K562 (cell line): ENCODE measurements around the gene CASP1. TPM values are rescaled to one million over a fixed set of nuclear protein-coding genes. Genes with fewer than 3 reads are reported as not detected.

Source experiments
- ATAC-seq: fragments of 200-7000 bp; cut with Tn5 transposase; 3 replicates; pipeline ENCODE4 v1.9.1; 2020; ENCODE audit warnings: moderate library complexity
- BruUV-seq: library from RNA; stranded (reverse); fragments of 400-500 nt; replicated peaks from 2 replicates; lab custom pipeline; 2021; lab: Mats Ljungman, UMichigan
- CTCF ChIA-PET: fragments of 300-600 bp; formaldehyde crosslinking; extraction: SDS; loops from one replicate; lab custom pipeline; 2021; ENCODE audit warnings: low intra/inter-chr PET ratio; lab: Yijun Ruan, JAX
- POLR2A ChIA-PET: fragments of 300-600, 350-650 bp; sonication (Branson Sonifier 250); formaldehyde crosslinking; extraction: SDS; loops from one replicate; lab custom pipeline; 2021; ENCODE audit warnings: antibody characterized with exemption, inconsistent platforms; lab: Yijun Ruan, JAX
- DNase-seq, 4 experiments: peaks; one replicate each; pipeline versions ENCODE4 v3.0.0 to v3.0.0-alpha.2; 2011 to 2018; ENCODE audit warnings: low spot score in 3 of 4, mixed read lengths in 3 of 4; ENCODE audit errors: extremely low read depth in 1 of 4
- FAIRE-seq: peaks from 2 replicates; lab custom pipeline; 2011; peaks lifted over from hg19 to GRCh38; lab: Jason Lieb, UNC
- H2AFZ ChIP-seq: 2 replicates; pipeline ENCODE4 v1.6.0; 2011; ENCODE audit warnings: low read depth, low read length, control low read depth, inconsistent platforms
- H3K27ac ChIP-seq: fragments of 200-600 bp; 3 replicates; pipeline ENCODE4 v1.8.0; 2011; ENCODE audit warnings: low read depth, mild to moderate bottlenecking, control low read depth, inconsistent platforms, low read length, moderate library complexity, mixed read lengths; ENCODE audit errors: extremely low read depth
- H3K27me3 ChIP-seq, 2 experiments: fragments of 300-600 bp in 1 of 2; 2 replicates in 1 of 2; 3 replicates in 1 of 2; pipeline versions ENCODE4 v1.6.0 to v1.8.0; 2011; ENCODE audit warnings: inconsistent platforms in 2 of 2, low read length in 2 of 2, mild to moderate bottlenecking in 1 of 2, mixed read lengths in 1 of 2, moderate library complexity in 1 of 2; ENCODE audit not compliant: control insufficient read depth in 2 of 2, insufficient read depth in 2 of 2
- H3K36me3 ChIP-seq: fragments of 300-600 bp; 3 replicates; pipeline ENCODE4 v1.8.0; 2011; ENCODE audit warnings: mild to moderate bottlenecking, low read length, inconsistent platforms; ENCODE audit not compliant: control insufficient read depth, insufficient read depth
- H3K4me1 ChIP-seq, 2 experiments: fragments of 200-600 bp in 1 of 2; replicated peaks in 1 of 2; 2 replicates in 1 of 2; 3 replicates in 1 of 2; pipeline versions ENCODE4 v1.5.1 to v1.8.0; 2011; ENCODE audit warnings: inconsistent platforms in 2 of 2, low read length in 2 of 2, mild to moderate bottlenecking in 1 of 2, mixed read lengths in 1 of 2, moderate library complexity in 1 of 2; ENCODE audit not compliant: control insufficient read depth in 2 of 2, insufficient read depth in 2 of 2
- H3K4me2 ChIP-seq: 2 replicates; pipeline ENCODE4 v1.6.1; 2011; ENCODE audit warnings: low read length, control low read depth, inconsistent platforms, mixed read lengths; ENCODE audit not compliant: insufficient read depth
- H3K4me3 ChIP-seq: fragments of 200-600 bp; sonication (generic), shearing (Covaris generic); 2 replicates; pipeline ENCODE4 v1.5.1; 2016; ENCODE audit warnings: control low read depth, inconsistent platforms
- H3K79me2 ChIP-seq: fragments of 200-600 bp; 3 replicates; pipeline ENCODE4 v1.8.0; 2011; ENCODE audit warnings: low read length, inconsistent platforms; ENCODE audit not compliant: control insufficient read depth, insufficient read depth
- H3K9ac ChIP-seq, 2 experiments: 2 replicates each; pipeline versions ENCODE4 v1.6.0 to v1.6.1; 2011; ENCODE audit warnings: low read depth in 2 of 2, low read length in 2 of 2, control low read depth in 1 of 2, inconsistent platforms in 1 of 2, mild to moderate bottlenecking in 1 of 2, mixed read lengths in 1 of 2; ENCODE audit not compliant: insufficient read depth in 1 of 2
- H3K9me1 ChIP-seq: one replicate; pipeline ENCODE4 v1.6.0; 2011; ENCODE audit warnings: inconsistent platforms, mild to moderate bottlenecking, low read length, moderate library complexity; ENCODE audit not compliant: control insufficient read depth, insufficient read depth
- H3K9me3 ChIP-seq: replicated peaks from 2 replicates; pipeline ENCODE4 v1.5.1; 2011; ENCODE audit warnings: low read depth, low read length, inconsistent platforms; ENCODE audit not compliant: control insufficient read depth, insufficient read depth
- H4K20me1 ChIP-seq: replicated peaks from 2 replicates; pipeline ENCODE4 v1.6.1; 2011; ENCODE audit warnings: low read length, inconsistent platforms, mixed read lengths; ENCODE audit not compliant: control insufficient read depth, insufficient read depth
- ADNP ChIP-seq: fragments of 200-800 bp; sonication (Bioruptor generic); IDR thresholded peaks from 2 replicates; pipeline ENCODE4 v1.6.1; 2016; ENCODE audit warnings: missing genetic modification characterization, missing compliant biosample characterization
- BCL6 ChIP-seq: fragments of 250-450 bp; sonication (Bioruptor Pico); IDR thresholded peaks from 2 replicates; pipeline ENCODE4 v1.4.0; 2020
- CREBBP ChIP-seq: IDR thresholded peaks from one replicate; pipeline ENCODE4 v1.6.1; 2012; ENCODE audit warnings: low read depth, mild to moderate bottlenecking, control low read depth, inconsistent platforms, low read length
- HMG20B ChIP-seq: fragments of 250-450 bp; sonication (Bioruptor Pico); IDR thresholded peaks from 2 replicates; pipeline ENCODE4 v1.5.0; 2021; ENCODE audit warnings: mild to moderate bottlenecking
- HOXB6 ChIP-seq: fragments of 250-450 bp; sonication (Bioruptor Pico); IDR thresholded peaks from 2 replicates; pipeline ENCODE4 v1.5.1; 2022; ENCODE audit warnings: mild to moderate bottlenecking, borderline replicate concordance
- KHSRP ChIP-seq: fragments of 450-650 bp; IDR thresholded peaks from 2 replicates; pipeline ENCODE4 v1.6.1; 2017
- MAFF ChIP-seq: IDR thresholded peaks from 2 replicates; pipeline ENCODE4 v1.6.1; 2012; ENCODE audit warnings: low read length, improper control_type of control experiment
- MLLT1 ChIP-seq, 2 experiments: fragments of 450-650 bp; IDR thresholded peaks; 2 replicates each; pipeline ENCODE4 v1.6.1; 2016
- PTBP1 ChIP-seq: fragments of 200-400 bp; formaldehyde crosslinking; IDR thresholded peaks from 2 replicates; pipeline ENCODE4 v1.6.1; 2017; ENCODE audit warnings: low read depth, low read length
- RFX1 ChIP-seq: fragments of 450-650 bp; IDR thresholded peaks from 2 replicates; pipeline ENCODE4 v1.6.1; 2016; ENCODE audit warnings: mild to moderate bottlenecking, moderate library complexity
- SMARCB1 ChIP-seq: IDR thresholded peaks from 2 replicates; pipeline ENCODE4 v1.6.1; 2011; ENCODE audit warnings: improper control_type of control experiment, low read depth; ENCODE audit not compliant: insufficient read length
- ZBTB17 ChIP-seq: fragments of 450-650 bp; formaldehyde crosslinking; IDR thresholded peaks from 2 replicates; pipeline ENCODE4 v1.4.0; 2020; ENCODE audit warnings: mild to moderate bottlenecking
- ZBTB43 ChIP-seq: sonication (generic); formaldehyde crosslinking; IDR thresholded peaks from 2 replicates; pipeline ENCODE4 v1.8.0; 2023; ENCODE audit warnings: mild to moderate bottlenecking, missing genetic modification reagents
- ZNF512 ChIP-seq: IDR thresholded peaks from 2 replicates; pipeline ENCODE4 v1.6.1; 2016; ENCODE audit warnings: missing genetic modification characterization, missing compliant biosample characterization
- ZNF57 ChIP-seq: fragments of 450-650 bp; formaldehyde crosslinking; IDR thresholded peaks from 2 replicates; pipeline ENCODE4 v1.4.0; 2020; ENCODE audit warnings: mild to moderate bottlenecking, moderate library complexity
- ZNF639 ChIP-seq, 2 experiments: fragments of 200-800 bp in 1 of 2; sonication (Bioruptor generic) in 1 of 2; sonication (generic) in 1 of 2; formaldehyde crosslinking in 1 of 2; IDR thresholded peaks in 1 of 2; conservative IDR thresholded peaks in 1 of 2; 2 replicates each; pipeline versions ENCODE4 v1.5.0 to v1.6.1; 2016 to 2020; ENCODE audit warnings: missing compliant biosample characterization in 1 of 2, missing genetic modification characterization in 1 of 2, missing genetic modification reagents in 1 of 2
- ZNF696 ChIP-seq: fragments of 250-450 bp; sonication (Bioruptor Pico); conservative IDR thresholded peaks from 2 replicates; pipeline ENCODE4 v1.4.0; 2020; ENCODE audit warnings: mild to moderate bottlenecking, moderate library complexity
- WGBS: fragments of 100-300 bp; shearing (Covaris generic); methylation state at CpG from one replicate; pipeline ENCODE4 v1.1.6; 2016; ENCODE audit warnings: low coverage, mixed read lengths; ENCODE audit not compliant: insufficient coverage; ENCODE audit errors: missing lambda C conversion rate; 5-methylcytosine and 5-hydroxymethylcytosine counted together
- in situ Hi-C: fragments of 300-500 bp; cut with MboI; formaldehyde crosslinking; loops from 4 replicates; pipeline ENCODE4 v1.15.0; 2018; ENCODE audit warnings: inconsistent platforms, mixed read lengths
- intact Hi-C: fragments of 100-400 bp; cut with micrococcal nuclease; formaldehyde crosslinking; loops from 2 replicates; pipeline ENCODE4 v1.14.2; 2022
- polyA plus RNA-seq, 8 experiments: library from polyadenylated mRNA; depleted of rRNA in 4 of 8; stranded (reverse) in 5 of 8; unstranded in 3 of 8; fragments of >200 nt; fragmentation: Nextera tagmentation in 2 of 8; fragmentation: Illumina TruSeq in 1 of 8; extraction: Ambion mirVana in 2 of 8; extraction: Trizol in 1 of 8; gene quantifications; 2 replicates each; pipeline versions ENCODE4 v1.2.1 to v1.2.3, GENCODE V29; 2011 to 2014; ENCODE audit warnings: inconsistent platforms in 1 of 8, missing spikeins in 1 of 8
- total RNA-seq, 7 experiments: library from RNA; depleted of rRNA in 6 of 7; stranded (reverse); fragments of >200 nt in 6 of 7; fragmentation: Illumina TruSeq in 2 of 7; extraction: Trizol in 2 of 7; gene quantifications; 2 replicates each; pipeline versions ENCODE4 v1.2.1 to v1.2.3, GENCODE V29; 2011 to 2021; ENCODE audit warnings: low replicate concordance in 1 of 7

Gene CASP1
- total and polyA plus RNA-seq, 9 of the 15 experiments (the other 6 are each of a cell fraction or from before 2014, with no cell fraction given): not detected

GRCh38 chr11:104992781-104993180 is 42.2 kb downstream of the CASP1 start (continued):
- TF ChIP-seq ZBTB43 (CRISPR knock-in tag) (no peak), MLLT1 (IDR thresholded peaks at IDR 0.05) (no peak), ZNF512 (no peak), PTBP1 (no peak), ZNF57 (CRISPR knock-in tag) (no peak), ADNP (tag) (no peak)

GRCh38 chr11:104991994-104992393 is 43.0 kb downstream of the CASP1 start:
- Histone ChIP-seq H3K9ac (no peak overlapping the region), H3K27me3 (no peaks in the 10 kb centered on the region), H3K4me2 (no peak overlapping the region), H3K27ac (no peak overlapping the region), H3K4me1 (no peaks in the 10 kb centered on the region), H3K79me2 (no peaks in the 10 kb centered on the region), H3K4me3 (no peak overlapping the region), H3K9me3 (no peaks in the 10 kb centered on the region), H3K9me1 (no peaks in the 10 kb centered on the region), H3K36me3 (no peaks in the 10 kb centered on the region), H4K20me1 (no peaks in the 10 kb centered on the region), H2AFZ (no peak overlapping the region)
- no peak for FAIRE-seq
- in situ Hi-C loops (no loop called here), intact Hi-C loops (no loop called here)
- ChIA-PET POLR2A (no interaction called here), CTCF (no interaction called here)
- no peak for ATAC-seq
- WGBS: 1% methylated on average over 4 of the region's 4 CpGs
- no peak for DNase-seq
- BruUV-seq: no TSS peak
- TF ChIP-seq ZNF639 (CRISPR knock-in tag; conservative IDR thresholded peaks at IDR 0.05 in 1 of 2, IDR thresholded peaks at IDR 0.05 in 1 of 2): no peak
- no peak for TF ChIP-seq ZNF696
- TF ChIP-seq KHSRP: no peak
- TF ChIP-seq SMARCB1: no peak
- no peak for TF ChIP-seq ZBTB17 (CRISPR knock-in tag)
- no peak for TF ChIP-seq HOXB6
- no peak for TF ChIP-seq MAFF
- TF ChIP-seq RFX1: no peak
- no peak for TF ChIP-seq BCL6 (CRISPR knock-in tag)
- TF ChIP-seq HMG20B: no peak
- TF ChIP-seq CREBBP: no peak
